SK-N-SH treated with all-trans-retinoic acid at 6 μM for 48 hours (cell line): ENCODE measurements around the gene TIGD6.

ENCODE experiments used
- ATAC-seq: fragments of 200-7000 bp; cut with Tn5 transposase; 3 replicates; pipeline ENCODE4 v1.9.1; 2020; ENCODE audit warnings: mild to moderate bottlenecking, moderate library complexity
- ARNTL ChIP-seq: fragments of 450-650 bp; formaldehyde crosslinking; IDR thresholded peaks from 2 replicates; pipeline ENCODE4 v1.5.0; 2020; ENCODE audit warnings: low read depth, mild to moderate bottlenecking, moderate library complexity, borderline replicate concordance
- BACH2 ChIP-seq: fragments of 250-450 bp; sonication (Bioruptor Pico); IDR thresholded peaks from 2 replicates; pipeline ENCODE4 v1.9.0; 2021; ENCODE audit warnings: mild to moderate bottlenecking, borderline replicate concordance
- CREB5 ChIP-seq: fragments of 250-450 bp; sonication (Bioruptor Pico); IDR thresholded peaks from 2 replicates; pipeline ENCODE4 v1.5.1; 2020; ENCODE audit warnings: low read depth, mild to moderate bottlenecking, moderate library complexity
- CSDC2 ChIP-seq: fragments of 250-450 bp; sonication (Bioruptor Pico); IDR thresholded peaks from 2 replicates; pipeline ENCODE4 v1.5.0; 2020; ENCODE audit warnings: mild to moderate bottlenecking, moderate library complexity
- CSRNP3 ChIP-seq: fragments of 250-450 bp; sonication (Bioruptor Pico); IDR thresholded peaks from 2 replicates; pipeline ENCODE4 v1.5.1; 2021; ENCODE audit warnings: mild to moderate bottlenecking, moderate library complexity
- ESRRG ChIP-seq: fragments of 250-450 bp; sonication (Bioruptor Pico); IDR thresholded peaks from 2 replicates; pipeline ENCODE4 v1.6.1; 2021; ENCODE audit warnings: mild to moderate bottlenecking
- GLIS3 ChIP-seq: fragments of 250-450 bp; sonication (Bioruptor Pico); IDR thresholded peaks from 2 replicates; pipeline ENCODE4 v1.5.0; 2020; ENCODE audit warnings: mild to moderate bottlenecking, moderate library complexity
- ISL1 ChIP-seq: fragments of 250-450 bp; sonication (Bioruptor Pico); IDR thresholded peaks from 2 replicates; pipeline ENCODE4 v2.1.2; 2022; ENCODE audit warnings: mild to moderate bottlenecking, moderate library complexity
- OSR1 ChIP-seq: fragments of 250-450 bp; sonication (Bioruptor Pico); IDR thresholded peaks from 2 replicates; pipeline ENCODE4 v1.8.0; 2022; ENCODE audit warnings: moderate library complexity, mild to moderate bottlenecking, inconsistent platforms
- PATZ1 ChIP-seq: fragments of 250-450 bp; sonication (Bioruptor Pico); IDR thresholded peaks from 2 replicates; pipeline ENCODE4 v1.8.0; 2020; ENCODE audit warnings: mild to moderate bottlenecking, moderate library complexity, borderline replicate concordance
- PPARA ChIP-seq: fragments of 250-450 bp; sonication (Bioruptor Pico); IDR thresholded peaks from 2 replicates; pipeline ENCODE4 v1.5.0; 2020; ENCODE audit warnings: mild to moderate bottlenecking, borderline replicate concordance
- RARB ChIP-seq: fragments of 250-450 bp; sonication (Bioruptor Pico); IDR thresholded peaks from 2 replicates; pipeline ENCODE4 v1.8.0; 2021; ENCODE audit warnings: mild to moderate bottlenecking, moderate library complexity
- SNAI2 ChIP-seq: fragments of 250-450 bp; sonication (Bioruptor Pico); IDR thresholded peaks from 2 replicates; pipeline ENCODE4 v1.5.0; 2020; ENCODE audit warnings: mild to moderate bottlenecking, moderate library complexity
- TCF4 ChIP-seq: fragments of 250-450 bp; sonication (Bioruptor Pico); IDR thresholded peaks from 2 replicates; pipeline ENCODE4 v1.8.0; 2021; ENCODE audit warnings: mild to moderate bottlenecking, moderate library complexity, borderline replicate concordance
- TOX ChIP-seq: fragments of 250-450 bp; sonication (Bioruptor Pico); IDR thresholded peaks from 2 replicates; pipeline ENCODE4 v1.8.0; 2021; ENCODE audit warnings: mild to moderate bottlenecking, moderate library complexity, borderline replicate concordance
- TSHZ2 ChIP-seq: fragments of 250-450 bp; sonication (Bioruptor Pico); IDR thresholded peaks from 2 replicates; pipeline ENCODE4 v1.5.0; 2020; ENCODE audit warnings: mild to moderate bottlenecking, moderate library complexity
- ZC3H10 ChIP-seq: fragments of 250-450 bp; sonication (Bioruptor Pico); IDR thresholded peaks from 2 replicates; pipeline ENCODE4 v1.5.1; 2021; ENCODE audit warnings: mild to moderate bottlenecking, moderate library complexity
- ZFP3 ChIP-seq: fragments of 250-450 bp; sonication (Bioruptor Pico); IDR thresholded peaks from 2 replicates; pipeline ENCODE4 v1.5.0; 2020; ENCODE audit warnings: mild to moderate bottlenecking, moderate library complexity
- ZFP30 ChIP-seq: fragments of 450-650 bp; formaldehyde crosslinking; IDR thresholded peaks from 2 replicates; pipeline ENCODE4 v1.5.0; 2022; ENCODE audit warnings: mild to moderate bottlenecking, moderate library complexity
- ZNF565 ChIP-seq: fragments of 450-650 bp; formaldehyde crosslinking; conservative IDR thresholded peaks from 2 replicates; pipeline ENCODE4 v1.5.0; 2020; ENCODE audit warnings: low read depth, mild to moderate bottlenecking, moderate library complexity
- ZNF8 ChIP-seq: fragments of 450-650 bp; formaldehyde crosslinking; IDR thresholded peaks from 2 replicates; pipeline ENCODE4 v1.5.0; 2020; ENCODE audit warnings: mild to moderate bottlenecking, moderate library complexity

Gene TIGD6

GRCh38 chr5:149953436-149954121 is 46.9 kb downstream of the TIGD6 start:
- no peak for ATAC-seq
- no peak for TF ChIP-seq PPARA (CRISPR knock-in tag)
- TF ChIP-seq ZNF565 (CRISPR knock-in tag) = no peak
- TF ChIP-seq ZFP3 (CRISPR knock-in tag) = no peak
- TF ChIP-seq ARNTL = no peak
- no peak for TF ChIP-seq ZFP30 (CRISPR knock-in tag)
- no peak for TF ChIP-seq OSR1 (CRISPR knock-in tag)
- no peak for TF ChIP-seq CSDC2 (CRISPR knock-in tag)
- TF ChIP-seq PATZ1 (CRISPR knock-in tag) = no peak
- TF ChIP-seq TOX = no peak
- no peak for TF ChIP-seq BACH2 (CRISPR knock-in tag)
- TF ChIP-seq ZC3H10 (CRISPR knock-in tag) = no peak

GRCh38 chr5:149951138-149951749 is 49.2 kb downstream of the TIGD6 start:
- no peak for ATAC-seq
- no peak for TF ChIP-seq CSRNP3
- TF ChIP-seq TCF4 (CRISPR knock-in tag) = no peak

- no peak for TF ChIP-seq ZFP30 (CRISPR knock-in tag)
- no peak for TF ChIP-seq TCF4 (CRISPR knock-in tag)
- TF ChIP-seq TSHZ2 (CRISPR knock-in tag) = no peak
- TF ChIP-seq SNAI2 (CRISPR knock-in tag) = no peak
- TF ChIP-seq RARB (CRISPR knock-in tag) = no peak
- TF ChIP-seq ISL1 (CRISPR knock-in tag) = no peak
- no peak for TF ChIP-seq OSR1 (CRISPR knock-in tag)
- TF ChIP-seq GLIS3 (CRISPR knock-in tag) = no peak
- TF ChIP-seq CSRNP3 = no peak
- no peak for TF ChIP-seq ESRRG (CRISPR knock-in tag)
- TF ChIP-seq CREB5 = no peak
- no peak for TF ChIP-seq ARNTL
- TF ChIP-seq TOX = no peak
- TF ChIP-seq BACH2 (CRISPR knock-in tag) = no peak
- TF ChIP-seq CSDC2 (CRISPR knock-in tag) = no peak
- no peak for TF ChIP-seq ZNF565 (CRISPR knock-in tag)
- TF ChIP-seq PATZ1 (CRISPR knock-in tag) = no peak
- TF ChIP-seq ZNF8 (CRISPR knock-in tag) = no peak
- TF ChIP-seq, all 23 proteins: peak for 0
Observed at GRCh38 chr5:149948993-149949392, 51.5 kb downstream of the TIGD6 start.

More at GRCh38 chr5:149948993-149949392, 51.5 kb downstream of the TIGD6 start:
- no peak for ATAC-seq
